Neural progenitor cell (in vitro differentiated cells): ENCODE results near the gene DCLK2.

ENCODE experiments used
- CTCF ChIP-seq: fragments of 200-600 bp; sonication (generic); IDR thresholded peaks from 2 replicates; pipeline ENCODE4 v1.5.1; 2017; ENCODE audit warnings: antibody characterized with exemption, mild to moderate bottlenecking
- EZH2 ChIP-seq: fragments of 200-600 bp; sonication (generic); IDR thresholded peaks from 2 replicates; pipeline ENCODE4 v1.6.1; 2017; ENCODE audit warnings: antibody characterized with exemption, mild to moderate bottlenecking, moderate library complexity

DNA sequence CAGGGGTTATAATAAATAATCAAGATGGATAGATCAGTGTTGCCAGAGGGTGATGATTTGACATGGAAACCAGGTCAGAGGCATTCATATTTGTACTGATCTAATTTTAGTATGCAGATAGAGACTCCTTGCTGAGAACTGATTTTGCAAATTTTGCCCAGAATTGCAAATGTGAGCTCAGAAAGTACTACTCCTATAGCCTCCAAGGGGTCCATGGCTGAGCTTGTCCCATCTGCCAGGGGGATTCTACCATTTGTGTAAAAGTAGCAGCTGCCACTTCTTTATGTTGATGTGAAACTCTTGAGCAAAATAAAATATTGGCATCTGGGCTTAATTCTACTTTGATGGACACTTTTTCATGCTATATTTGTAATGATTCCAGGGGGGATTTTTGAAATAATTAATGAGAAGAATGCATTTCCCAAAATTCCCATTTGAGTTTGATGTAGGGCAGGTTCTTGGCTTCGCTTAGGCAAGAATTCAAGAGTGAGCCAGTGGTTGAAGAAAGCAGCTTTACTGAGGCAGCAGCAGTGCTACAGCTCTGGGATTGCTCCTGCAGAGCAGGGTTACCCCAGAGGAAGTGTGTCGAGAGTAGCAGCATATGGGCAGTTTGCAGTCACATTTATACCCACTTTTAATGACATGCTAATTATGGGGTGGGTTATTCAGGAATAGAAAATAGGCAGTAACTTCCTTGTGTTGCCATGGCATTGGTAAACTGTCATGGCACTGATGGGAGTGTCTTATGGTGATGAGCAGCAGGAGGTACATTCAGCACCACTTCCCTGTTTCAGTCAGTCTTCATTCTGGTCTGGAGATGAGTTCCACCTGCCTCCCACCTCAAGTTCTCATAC, 38.7 kb upstream of the DCLK2 start:
- TF ChIP-seq CTCF: no peak
- TF ChIP-seq EZH2: no peak
